GM21737 (cell line): ENCODE measurements around the gene DHFR2.
"Not testable (repeated sequence)": the region's sequence is repeated elsewhere in the genome, so short reads cannot be mapped to it uniquely, and the experiment has no call there.

Experiments used
- ATAC-seq: cut with Tn5 transposase; IDR thresholded peaks from one replicate; pipeline ENCODE4 v1.9.1; 2021; ENCODE audit warnings: mild to moderate bottlenecking, moderate library complexity; ENCODE audit not compliant: unreplicated experiment

Gene DHFR2

GRCh38 chr3:94062513-94063404 is at the start of gene DHFR2, which contains the start of gene NSUN3:
TSS of gene DHFR2 (minus strand) at chr3:94062916. CDS start at chr3:94061511, 1,405 bp downstream.
TSS of gene NSUN3 (plus strand) at chr3:94063061. CDS start at chr3:94063127, 66 bp downstream.
- peak; percentile 94 for ATAC-seq

DNA sequence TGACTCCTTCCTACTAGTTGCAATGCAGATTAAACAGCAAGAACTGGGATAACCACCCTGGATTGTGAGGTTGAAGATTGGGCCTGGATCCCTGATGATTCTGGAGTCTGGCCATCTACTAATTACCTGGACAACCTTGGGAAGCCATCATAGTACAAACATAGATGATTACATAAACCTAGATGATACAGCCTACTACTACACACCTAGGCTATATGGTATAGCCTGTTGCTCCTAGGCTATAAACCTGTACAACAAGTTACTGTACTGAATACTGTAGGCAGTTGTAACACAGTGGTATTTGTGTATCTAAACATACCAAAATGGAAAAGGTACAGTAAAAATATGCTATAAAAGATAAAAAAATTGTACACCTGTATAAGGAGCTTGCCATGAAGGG is 48.1 kb upstream of the DHFR2 start:
- no peak for ATAC-seq

DNA sequence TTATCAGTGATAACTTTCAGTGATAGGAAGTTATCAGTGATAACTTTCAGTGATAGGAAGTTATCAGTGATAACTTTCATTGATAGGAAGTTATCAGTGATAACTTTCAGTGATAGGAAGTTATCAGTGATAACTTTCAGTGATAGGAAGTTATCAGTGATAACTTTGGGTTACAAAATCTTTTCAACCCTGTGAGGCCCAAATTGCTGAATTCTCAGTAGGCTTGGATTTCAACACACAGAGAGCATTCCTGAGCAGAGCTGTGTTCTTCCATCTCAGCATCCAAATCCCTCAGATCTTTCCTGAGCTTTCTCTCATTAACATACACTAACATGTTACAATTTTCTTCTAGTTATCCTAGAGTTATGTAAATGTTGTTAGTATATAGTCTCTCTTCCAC is 47.5 kb upstream of the DHFR2 start:
- ATAC-seq = not testable (repeated sequence)

- ATAC-seq = no peak
Measured at GRCh38 chr3:94106268-94106667, 43.6 kb upstream of the DHFR2 start.

- ATAC-seq = no peak
Measured at GRCh38 chr3:94101860-94102259, 39.1 kb upstream of the DHFR2 start.

GRCh38 chr3:94099311-94099710 is 36.6 kb upstream of the DHFR2 start:
- ATAC-seq = no peak

- ATAC-seq = no peak
Measured at GRCh38 chr3:94098452-94098851, 35.7 kb upstream of the DHFR2 start.

- ATAC-seq = no peak
Measured at GRCh38 chr3:94095111-94095510, 32.4 kb upstream of the DHFR2 start.

DNA sequence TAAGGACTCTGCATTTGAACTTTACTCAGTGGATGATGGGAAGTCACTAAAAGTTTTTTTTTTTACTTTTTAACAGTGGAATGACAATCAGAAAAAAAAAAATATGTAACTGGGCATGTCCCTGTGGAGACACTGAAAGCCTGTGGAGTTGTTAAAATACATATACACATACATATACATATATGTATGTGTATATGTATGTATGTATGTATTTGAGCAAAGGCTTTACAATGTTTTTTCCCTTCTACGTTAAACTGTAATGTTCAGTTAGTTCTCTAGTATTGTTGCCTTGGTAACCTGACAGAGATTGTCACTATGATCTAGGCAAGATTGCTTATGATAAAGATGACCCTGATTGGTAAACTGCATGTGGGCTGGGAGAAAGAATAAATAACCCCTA is 30.4 kb upstream of the DHFR2 start:
- ATAC-seq = no peak

DNA sequence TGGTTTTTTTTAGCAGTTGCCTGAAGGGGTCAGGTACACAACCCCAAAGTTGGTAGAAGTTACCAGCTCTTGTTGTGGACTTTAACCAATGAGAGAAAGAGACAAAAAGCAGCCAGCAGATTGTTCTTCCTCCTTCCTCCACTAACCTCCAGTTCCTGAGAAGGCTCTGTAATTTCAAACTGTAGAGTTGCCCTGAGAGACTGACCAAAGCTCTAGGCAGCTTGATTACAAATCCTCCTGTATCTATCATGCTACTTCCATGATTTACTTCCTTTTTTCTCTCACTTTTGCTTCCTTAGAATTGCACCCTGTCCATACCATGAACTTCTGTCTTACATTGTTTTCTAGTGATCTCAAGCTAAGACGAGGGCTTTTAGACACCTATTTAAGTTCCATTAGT is 29.4 kb upstream of the DHFR2 start:
- ATAC-seq = no peak

- no peak for ATAC-seq
Measured at GRCh38 chr3:94089126-94089525, 26.4 kb upstream of the DHFR2 start.

GRCh38 chr3:94083261-94083660 is 20.5 kb upstream of the DHFR2 start:
- no peak for ATAC-seq

GRCh38 chr3:94082391-94082937 is 19.7 kb upstream of the DHFR2 start:
- ATAC-seq = no peak

- ATAC-seq = no peak
Measured at GRCh38 chr3:94081884-94082283, 19.2 kb upstream of the DHFR2 start.

GRCh38 chr3:94080552-94080951 is 17.8 kb upstream of the DHFR2 start:
- ATAC-seq = not testable (repeated sequence)

- no peak for ATAC-seq
Measured at GRCh38 chr3:94076055-94076454, 13.3 kb upstream of the DHFR2 start.

DNA sequence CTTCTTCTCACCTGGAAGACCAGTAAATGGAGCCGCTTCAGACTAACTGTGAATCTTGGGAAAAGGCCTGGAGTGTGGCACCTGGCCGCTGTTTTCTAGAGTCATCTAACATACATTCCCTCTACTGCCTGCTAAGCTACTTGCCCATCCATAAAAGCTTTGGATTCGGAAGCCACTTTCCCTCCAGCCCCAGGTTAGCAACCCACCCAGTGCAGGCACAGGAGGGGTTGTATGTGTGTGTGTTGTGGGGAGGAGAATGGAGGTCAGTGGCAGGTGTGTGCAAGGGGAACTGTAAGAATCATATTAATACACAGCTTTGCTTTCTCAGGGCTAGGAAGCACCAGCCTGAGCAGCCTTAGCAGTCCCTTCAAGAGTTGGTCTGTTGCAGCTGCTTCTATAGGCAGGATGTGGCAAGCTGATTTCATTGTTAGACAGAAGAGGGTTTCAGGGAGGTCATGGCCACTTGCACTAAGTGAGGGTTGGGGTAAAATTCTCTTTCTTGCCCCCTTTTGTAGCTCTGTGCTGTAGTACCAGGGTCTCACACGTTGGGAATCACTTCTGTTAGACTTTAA is 9.1 kb upstream of the DHFR2 start:
- ATAC-seq = peak; percentile 82

- ATAC-seq = peak; percentile 52
Measured at GRCh38 chr3:94070341-94070911, 7.7 kb upstream of the DHFR2 start.

DNA sequence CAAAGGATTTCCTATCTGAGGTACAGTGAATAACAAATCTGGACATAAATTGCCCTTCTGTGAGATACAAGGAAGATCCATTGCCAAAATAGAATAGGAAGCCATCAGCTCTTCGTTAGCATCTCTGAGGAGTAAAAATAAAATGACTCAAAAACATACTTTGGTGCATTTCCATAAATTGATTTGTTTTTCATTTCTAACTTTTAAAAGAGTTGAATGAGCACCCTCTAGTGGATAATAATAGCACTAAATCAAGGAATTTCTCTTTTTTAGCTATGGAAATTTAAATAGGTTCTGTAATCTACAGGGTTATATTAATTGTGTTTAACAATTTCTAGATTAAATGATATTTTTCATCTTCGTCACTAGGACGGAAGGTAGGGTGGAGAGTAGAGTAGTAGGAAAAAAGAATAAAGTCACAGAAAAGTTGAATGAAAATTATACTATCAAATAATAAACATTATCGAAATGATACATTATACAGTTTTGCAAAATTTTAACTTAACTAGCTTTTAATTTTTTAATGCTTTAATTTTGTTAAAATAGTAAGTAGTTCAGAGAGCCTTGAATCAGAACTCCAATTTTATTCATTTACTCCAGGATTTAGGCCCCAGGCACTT is 6.6 kb upstream of the DHFR2 start:
- ATAC-seq = no peak

DNA sequence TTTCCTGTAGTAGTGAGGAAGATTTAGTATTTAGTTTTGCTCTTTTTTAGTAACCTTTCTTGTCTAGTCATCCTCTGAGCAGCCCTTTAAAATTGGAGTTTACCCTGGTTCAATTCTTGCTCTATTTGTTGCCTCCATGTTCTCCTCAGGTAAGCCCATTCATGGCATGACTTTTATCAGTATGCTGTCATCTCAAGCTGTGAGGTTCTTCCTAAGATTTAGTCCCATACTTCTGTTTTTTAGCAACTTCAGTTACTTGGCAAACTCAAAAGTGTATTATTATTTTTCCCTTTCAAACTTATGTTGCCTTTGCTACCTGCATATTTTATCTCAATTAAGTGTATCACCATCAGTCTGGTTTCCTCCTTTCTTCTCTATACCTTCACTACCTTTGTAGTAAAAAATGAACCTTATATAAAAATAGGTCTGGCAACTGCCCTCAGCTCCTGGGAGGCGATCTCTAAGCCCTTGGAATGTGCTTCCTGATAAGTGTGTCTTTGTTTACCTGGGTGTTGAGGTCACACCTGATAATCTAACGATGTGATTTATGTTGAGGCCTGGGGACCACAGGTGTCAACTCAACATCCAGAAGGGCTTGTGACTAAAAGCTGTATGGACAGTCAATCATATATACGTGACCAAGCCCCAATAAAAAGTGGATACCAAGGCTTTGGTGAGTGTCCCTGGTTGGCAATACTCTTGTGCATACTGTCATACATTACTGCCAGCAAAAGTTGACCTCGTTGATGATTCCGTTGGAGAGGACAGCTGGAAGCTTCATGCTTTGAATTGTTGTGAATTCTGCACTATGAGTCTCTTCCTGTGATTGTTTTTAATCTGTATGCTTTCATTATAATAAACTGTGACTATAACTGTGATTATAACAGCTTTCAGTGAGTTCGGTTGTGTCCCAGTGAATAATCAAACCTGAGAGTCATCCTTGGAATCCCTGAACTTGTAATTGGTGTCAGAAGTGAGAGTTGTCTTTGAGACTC is 4.1 kb upstream of the DHFR2 start:
- no peak for ATAC-seq
